Astrocyte of the spinal cord (primary cell): ENCODE measurements around the gene HSPA8.

Experiments used
- DNase-seq: peaks from one replicate; pipeline ENCODE4 v3.0.0; 2011; ENCODE audit warnings: low read depth, low spot score
- H3K4me3 ChIP-seq: 2 replicates; pipeline ENCODE4 v1.5.1; 2011; ENCODE audit warnings: low read depth, mild to moderate bottlenecking, low read length, moderate library complexity
- in situ Hi-C: cut with HindIII; loops from 2 replicates; pipeline ENCODE4 v1.10.0; 2017; ENCODE audit warnings: low sequenced_read_pairs
- TF ChIP-seq, protein P1 (sequence below): IDR thresholded peaks from 2 replicates; pipeline ENCODE4 v1.5.1; 2012; ENCODE audit warnings: low read depth, mild to moderate bottlenecking, low read length, inconsistent platforms

HSPA8 gene

DNA sequence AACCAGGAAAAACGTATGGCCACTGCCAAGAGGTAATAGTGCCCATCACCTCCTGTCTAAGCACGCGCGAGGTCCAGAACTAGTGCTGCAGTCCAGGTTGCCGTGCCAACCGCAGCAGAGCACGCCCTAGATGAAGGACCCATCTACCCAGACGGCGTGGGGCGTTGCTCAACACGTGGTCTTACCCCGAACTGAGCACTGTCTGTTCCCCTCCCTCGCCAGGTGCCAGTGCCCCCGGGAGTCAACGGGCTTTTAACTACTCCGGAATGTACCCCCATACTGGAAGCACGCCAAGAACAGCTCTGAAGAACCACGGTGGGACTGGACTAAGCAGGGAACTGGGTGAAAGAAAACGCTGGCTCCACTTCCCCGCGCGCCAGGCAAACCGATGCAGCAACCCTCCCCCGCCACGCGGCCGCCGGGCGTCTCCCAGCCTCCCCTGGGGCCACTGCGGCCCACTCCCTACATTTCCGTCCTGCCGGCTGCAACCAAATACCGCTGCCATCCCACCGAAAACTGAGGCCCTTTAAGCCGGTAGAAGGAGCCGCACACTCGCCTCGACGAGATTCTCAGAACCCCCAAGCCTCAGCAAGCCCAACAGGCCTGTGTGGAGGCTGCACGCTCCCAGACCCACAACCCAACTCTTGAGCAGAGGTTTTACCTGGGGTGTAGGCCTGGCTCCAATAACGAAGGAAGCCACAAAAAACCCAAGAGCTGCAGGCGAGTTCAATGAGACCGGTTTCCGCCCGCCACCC is at the start of gene HSPA8:
TSS of gene HSPA8 (minus strand) at position 734 of the 755 bp plus-strand sequence. CDS start 812 bp downstream, outside the sequence.
- in situ Hi-C loops: no loop called here
- peak; percentile 49 for DNase-seq
- H3K4me3 ChIP-seq: peak within 1 kb of the TSS; percentile 96
- TF ChIP-seq, protein P1, sequence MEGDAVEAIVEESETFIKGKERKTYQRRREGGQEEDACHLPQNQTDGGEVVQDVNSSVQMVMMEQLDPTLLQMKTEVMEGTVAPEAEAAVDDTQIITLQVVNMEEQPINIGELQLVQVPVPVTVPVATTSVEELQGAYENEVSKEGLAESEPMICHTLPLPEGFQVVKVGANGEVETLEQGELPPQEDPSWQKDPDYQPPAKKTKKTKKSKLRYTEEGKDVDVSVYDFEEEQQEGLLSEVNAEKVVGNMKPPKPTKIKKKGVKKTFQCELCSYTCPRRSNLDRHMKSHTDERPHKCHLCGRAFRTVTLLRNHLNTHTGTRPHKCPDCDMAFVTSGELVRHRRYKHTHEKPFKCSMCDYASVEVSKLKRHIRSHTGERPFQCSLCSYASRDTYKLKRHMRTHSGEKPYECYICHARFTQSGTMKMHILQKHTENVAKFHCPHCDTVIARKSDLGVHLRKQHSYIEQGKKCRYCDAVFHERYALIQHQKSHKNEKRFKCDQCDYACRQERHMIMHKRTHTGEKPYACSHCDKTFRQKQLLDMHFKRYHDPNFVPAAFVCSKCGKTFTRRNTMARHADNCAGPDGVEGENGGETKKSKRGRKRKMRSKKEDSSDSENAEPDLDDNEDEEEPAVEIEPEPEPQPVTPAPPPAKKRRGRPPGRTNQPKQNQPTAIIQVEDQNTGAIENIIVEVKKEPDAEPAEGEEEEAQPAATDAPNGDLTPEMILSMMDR: no peak

DNA sequence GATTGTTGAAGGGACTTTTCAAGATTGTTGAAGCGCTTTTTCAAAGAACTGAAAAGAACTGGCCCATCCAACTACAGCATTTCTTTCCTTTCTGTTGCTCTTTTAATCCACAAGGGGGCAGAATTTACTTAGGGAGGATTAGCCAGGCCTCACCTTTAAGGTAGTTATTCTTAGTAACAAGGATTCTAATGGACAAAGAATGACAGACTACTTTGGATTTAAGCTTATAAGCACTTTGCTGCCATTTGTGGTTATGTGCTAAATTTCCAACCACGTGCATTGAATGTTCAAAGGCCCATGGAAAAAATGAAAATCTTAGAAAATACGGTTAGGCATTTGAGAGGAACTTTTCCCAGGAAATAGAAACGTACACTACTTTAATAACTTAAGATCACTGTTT is 49.5 kb upstream of the HSPA8 start:
- TF ChIP-seq, protein P1: peak; percentile 62
- in situ Hi-C loops: loop anchor here (25.0 kb wide), 1 partner anchor 151 kb away; no protein-coding TSS in a partner anchor
- H3K4me3 ChIP-seq: no peak overlapping the region
- peak; percentile 59 for DNase-seq

DNA sequence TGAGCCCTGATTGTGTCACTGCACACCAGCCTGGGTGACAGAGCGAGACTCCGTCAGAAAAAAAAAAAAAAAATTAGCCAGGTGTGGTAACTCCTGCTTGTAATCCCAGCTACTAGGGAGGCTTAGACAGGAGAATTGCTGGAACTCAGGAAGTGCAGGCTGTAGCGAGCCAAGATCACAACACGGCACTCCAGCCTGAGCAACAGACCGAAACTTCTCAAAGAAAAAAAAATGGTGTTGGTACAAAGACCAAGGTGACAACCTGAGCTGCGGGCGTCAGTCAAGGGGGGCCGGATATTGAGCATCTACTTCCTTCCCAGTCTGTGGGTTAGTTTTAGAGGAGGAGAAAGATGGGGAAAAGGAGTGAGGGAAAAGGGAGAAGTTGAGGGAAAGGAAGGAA is 48.5 kb upstream of the HSPA8 start:
- no peak for DNase-seq
- in situ Hi-C loops: loop anchor here (25.0 kb wide), 1 partner anchor 152 kb away; no protein-coding TSS in a partner anchor
- H3K4me3 ChIP-seq: no peak overlapping the region
- TF ChIP-seq, protein P1: no peak

DNA sequence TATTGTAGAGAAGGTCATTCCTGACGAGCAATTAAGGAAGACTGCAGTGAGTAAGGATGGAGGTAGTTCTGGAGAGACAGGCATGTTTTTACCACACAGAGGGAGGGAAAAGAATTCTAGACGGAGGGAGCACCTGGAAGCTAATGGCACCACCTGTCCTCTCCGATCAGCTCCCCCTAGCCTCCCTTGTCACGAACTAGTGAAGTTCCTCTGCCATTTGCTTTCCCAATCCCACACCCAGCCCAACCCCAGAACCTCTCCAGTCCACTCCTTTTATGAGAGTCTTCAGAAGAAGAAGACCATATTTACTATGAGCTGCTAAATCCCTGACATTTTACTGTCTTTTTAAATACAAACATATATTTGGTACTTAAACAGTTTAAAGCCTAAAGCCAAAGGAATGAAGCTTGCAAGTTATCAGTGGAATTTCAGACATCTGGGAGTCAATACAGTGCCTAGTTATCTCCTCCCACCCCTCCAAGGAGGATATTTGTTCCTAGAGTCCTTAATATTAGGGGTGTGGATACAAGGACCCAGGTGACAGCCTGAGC is 46.1 kb upstream of the HSPA8 start:
- TF ChIP-seq, protein P1: no peak
- DNase-seq: no peak
- in situ Hi-C loops: loop anchor here (25.0 kb wide), 1 partner anchor 154 kb away; no protein-coding TSS in a partner anchor
- no peak overlapping the region for H3K4me3 ChIP-seq

DNA sequence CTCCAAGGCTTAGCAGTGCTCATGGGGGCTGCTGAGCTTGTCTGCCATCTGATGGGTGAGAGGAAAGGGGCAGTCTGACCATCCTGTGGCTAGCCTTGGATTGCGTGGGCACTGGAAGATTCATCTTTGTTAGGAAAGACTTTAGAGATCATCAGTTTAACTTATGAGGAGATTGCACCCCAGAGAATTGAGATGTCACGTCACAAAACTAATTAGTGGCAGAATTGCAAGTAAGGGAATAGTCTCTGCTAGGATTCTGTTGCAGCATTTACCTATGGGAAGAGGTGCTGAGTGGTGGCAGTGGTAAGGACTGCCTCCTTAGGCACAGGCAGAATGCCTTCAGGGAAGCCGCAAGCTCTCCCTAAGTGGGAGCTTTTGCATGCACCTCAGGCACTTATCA is 42.8 kb upstream of the HSPA8 start:
- TF ChIP-seq, protein P1: no peak
- no peak for DNase-seq
- in situ Hi-C loops: loop anchor here (25.0 kb wide), 1 partner anchor 158 kb away; no protein-coding TSS in a partner anchor
- H3K4me3 ChIP-seq: no peak overlapping the region

DNA sequence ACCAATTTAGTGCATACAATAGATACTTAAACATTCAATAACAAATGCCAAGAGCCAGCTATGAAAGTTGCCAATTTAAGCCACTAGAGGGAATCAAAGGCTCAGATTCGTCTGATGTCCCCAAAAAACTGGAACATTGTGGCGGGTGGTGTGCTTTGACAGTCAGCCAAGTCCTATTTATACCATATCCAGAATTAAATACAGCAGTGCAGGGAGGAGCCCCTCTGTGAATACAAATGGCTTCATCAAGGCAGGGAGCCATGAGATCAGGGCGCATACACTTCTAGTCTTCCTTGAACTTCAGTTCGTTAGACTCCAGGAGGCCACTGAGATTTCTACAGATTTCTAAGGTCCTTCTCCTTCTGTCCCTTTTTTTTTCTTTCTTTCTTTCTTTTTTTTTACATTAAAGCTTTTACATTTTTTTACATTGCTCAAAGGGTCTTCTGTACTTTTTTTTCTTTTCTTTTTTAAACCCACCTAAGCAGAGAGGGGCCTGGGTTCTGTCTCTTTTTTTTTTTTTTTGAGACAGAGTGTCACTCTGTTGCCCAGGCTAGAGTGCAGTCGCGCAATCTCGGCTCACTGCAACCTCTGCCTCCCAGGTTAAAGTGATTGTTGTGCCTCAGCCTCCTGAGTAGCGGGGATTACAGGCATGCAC is 41.5 kb upstream of the HSPA8 start:
- H3K4me3 ChIP-seq: no peak overlapping the region
- DNase-seq: peak; percentile 81
- TF ChIP-seq, protein P1: peak; percentile 68
- in situ Hi-C loops: loop anchor here (25.0 kb wide), 1 partner anchor 159 kb away; no protein-coding TSS in a partner anchor
